Skeletal muscle tissue (tissue), 4 donors: ENCODE measurements around the gene SRGAP2C. TPM values are rescaled to one million over a fixed set of nuclear protein-coding genes. Genes with fewer than 3 reads are reported as not detected.
"Not testable (repeated sequence)": the region's sequence is repeated elsewhere in the genome, so short reads cannot be mapped to it uniquely, and the experiment has no call there.

Source experiments
- H3K27ac ChIP-seq: one replicate; pipeline ENCODE4 v1.7.0; 2013; ENCODE audit warnings: mild to moderate bottlenecking, low read depth, low read length, inconsistent platforms
- H3K27me3 ChIP-seq, 3 donors: one replicate each; pipeline ENCODE4 v1.7.0; 2013; ENCODE audit warnings: low read length in 3 of 3; ENCODE audit not compliant: control insufficient read depth in 3 of 3, insufficient read depth in 3 of 3
- H3K36me3 ChIP-seq, 3 donors: one replicate each; pipeline ENCODE4 v1.7.0; 2013; ENCODE audit warnings: low read length in 3 of 3; ENCODE audit not compliant: control insufficient read depth in 3 of 3, insufficient read depth in 3 of 3
- H3K4me1 ChIP-seq, 3 donors: one replicate each; pipeline ENCODE4 v1.7.0; 2013; ENCODE audit warnings: low read length in 3 of 3, mild to moderate bottlenecking in 3 of 3; ENCODE audit not compliant: control insufficient read depth in 3 of 3, insufficient read depth in 3 of 3
- H3K4me3 ChIP-seq, 3 donors: one replicate each; pipeline ENCODE4 v1.7.0; 2013; ENCODE audit warnings: low read length in 3 of 3
- H3K9ac ChIP-seq, 3 donors: one replicate each; pipeline ENCODE4 v1.7.0; 2013; ENCODE audit warnings: low read length in 3 of 3, mild to moderate bottlenecking in 3 of 3, moderate library complexity in 2 of 3, low read depth in 1 of 3
- H3K9me3 ChIP-seq, 3 donors: one replicate each; pipeline ENCODE4 v1.7.0; 2013; ENCODE audit warnings: low read length in 3 of 3; ENCODE audit not compliant: control insufficient read depth in 3 of 3
- total RNA-seq: library from RNA; depleted of rRNA; stranded (reverse); fragments of >200 nt; gene quantifications from one replicate; pipeline ENCODE4 v1.2.3, GENCODE V29; 2014
- donor health status: Osteomylitis.

The SRGAP2C gene
- total RNA-seq, 1 donor from 2014 or later: 14.6 TPM

GRCh38 chr1:121356819-121357218 is 172.0 kb downstream of the SRGAP2C start:
- H3K27me3 ChIP-seq, H3K4me3 ChIP-seq: not testable (repeated sequence)

GRCh38 chr1:121360531-121360930 is 175.8 kb downstream of the SRGAP2C start:
- H3K9me3 ChIP-seq, H3K4me3 ChIP-seq, H3K36me3 ChIP-seq, H3K4me1 ChIP-seq, H3K27me3 ChIP-seq, H3K27ac ChIP-seq, H3K9ac ChIP-seq: not testable (repeated sequence)

More at GRCh38 chr1:121356819-121357218, 172.0 kb downstream of the SRGAP2C start:
- not testable (repeated sequence) for H3K9ac ChIP-seq, H3K4me1 ChIP-seq, H3K27ac ChIP-seq, H3K36me3 ChIP-seq, H3K9me3 ChIP-seq

GRCh38 chr1:121361451-121362233 is 176.9 kb downstream of the SRGAP2C start:
- H3K36me3 ChIP-seq, H3K27me3 ChIP-seq, H3K9me3 ChIP-seq, H3K9ac ChIP-seq, H3K4me3 ChIP-seq, H3K4me1 ChIP-seq, H3K27ac ChIP-seq: not testable (repeated sequence)

GRCh38 chr1:121362234-121362883 is 177.6 kb downstream of the SRGAP2C start:
- H3K9me3 ChIP-seq, H3K27me3 ChIP-seq, H3K36me3 ChIP-seq, H3K27ac ChIP-seq, H3K9ac ChIP-seq, H3K4me3 ChIP-seq, H3K4me1 ChIP-seq: not testable (repeated sequence)

- not testable (repeated sequence) for H3K27ac ChIP-seq, H3K36me3 ChIP-seq, H3K4me1 ChIP-seq, H3K9ac ChIP-seq, H3K9me3 ChIP-seq, H3K27me3 ChIP-seq, H3K4me3 ChIP-seq
These were observed 180.5 kb downstream of the SRGAP2C start for GRCh38 chr1:121365316-121365715.

- H3K9ac ChIP-seq, H3K9me3 ChIP-seq, H3K27me3 ChIP-seq, H3K4me1 ChIP-seq, H3K4me3 ChIP-seq, H3K36me3 ChIP-seq, H3K27ac ChIP-seq: not testable (repeated sequence)
These were observed 180.9 kb downstream of the SRGAP2C start for GRCh38 chr1:121365723-121366122.

- H3K27ac ChIP-seq, H3K27me3 ChIP-seq, H3K4me3 ChIP-seq, H3K4me1 ChIP-seq, H3K9ac ChIP-seq, H3K9me3 ChIP-seq, H3K36me3 ChIP-seq: not testable (repeated sequence)
These were observed 181.4 kb downstream of the SRGAP2C start for GRCh38 chr1:121366171-121366570.

GRCh38 chr1:121368910-121369309 is 184.1 kb downstream of the SRGAP2C start:
- H3K4me3 ChIP-seq, H3K27me3 ChIP-seq, H3K27ac ChIP-seq, H3K9me3 ChIP-seq, H3K36me3 ChIP-seq, H3K4me1 ChIP-seq, H3K9ac ChIP-seq: not testable (repeated sequence)

GRCh38 chr1:121369959-121370358 is 185.2 kb downstream of the SRGAP2C start:
- H3K27me3 ChIP-seq: not testable (repeated sequence)

GRCh38 chr1:121374851-121375367 is 190.1 kb downstream of the SRGAP2C start:
- H3K27ac ChIP-seq, H3K9ac ChIP-seq, H3K9me3 ChIP-seq, H3K36me3 ChIP-seq, H3K4me3 ChIP-seq, H3K4me1 ChIP-seq, H3K27me3 ChIP-seq: not testable (repeated sequence)

More at GRCh38 chr1:121369959-121370358, 185.2 kb downstream of the SRGAP2C start:
- H3K9me3 ChIP-seq, H3K4me3 ChIP-seq, H3K9ac ChIP-seq, H3K36me3 ChIP-seq, H3K4me1 ChIP-seq, H3K27ac ChIP-seq: not testable (repeated sequence)
